Stimulated activated CD4-positive, alpha-beta T cell treated with anti-CD3 and anti-CD28 coated beads, TNF-alpha, amount 100 ng/mL, for 48 hours (primary cell): Measurements from ENCODE around the gene PLEKHD1.

Experiments used
- DNase-seq, 3 donors: peaks; one replicate each; pipeline ENCODE4 v3.0.0-alpha.2; 2020; ENCODE audit warnings: low read depth in 3 of 3

The PLEKHD1 gene

GRCh38 chr14:69518289-69519101 lies 34.0 kb downstream of the PLEKHD1 start:
- no peak for DNase-seq

GRCh38 chr14:69519204-69520100 lies 34.9 kb downstream of the PLEKHD1 start:
- DNase-seq, result no peak

GRCh38 chr14:69522026-69522425 lies 37.5 kb downstream of the PLEKHD1 start:
- no peak for DNase-seq

DNA sequence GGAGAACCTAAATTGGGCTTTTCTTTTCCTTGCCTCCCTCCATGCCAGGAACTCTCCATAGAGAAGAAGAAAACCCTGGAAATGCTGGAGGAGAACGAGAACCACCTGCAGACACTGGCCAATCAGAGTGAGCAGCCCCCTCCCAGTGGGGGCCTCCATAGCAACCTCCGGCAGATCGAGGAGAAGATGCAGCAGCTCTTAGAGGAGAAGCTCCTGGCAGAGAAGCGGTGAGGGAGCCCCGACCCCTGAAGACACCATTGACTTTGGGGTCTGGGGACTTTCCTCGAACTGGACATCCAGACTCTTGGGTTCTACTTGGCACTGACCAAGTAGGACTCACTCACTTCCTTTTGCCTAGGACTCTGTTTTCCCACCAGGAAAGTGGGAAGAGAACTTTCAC lies 41.4 kb downstream of the PLEKHD1 start:
- no peak for DNase-seq

- no peak for DNase-seq
Measured at GRCh38 chr14:69527635-69528034, 43.1 kb downstream of the PLEKHD1 start.

- no peak for DNase-seq
Measured at GRCh38 chr14:69528143-69528542, 43.6 kb downstream of the PLEKHD1 start.

DNA sequence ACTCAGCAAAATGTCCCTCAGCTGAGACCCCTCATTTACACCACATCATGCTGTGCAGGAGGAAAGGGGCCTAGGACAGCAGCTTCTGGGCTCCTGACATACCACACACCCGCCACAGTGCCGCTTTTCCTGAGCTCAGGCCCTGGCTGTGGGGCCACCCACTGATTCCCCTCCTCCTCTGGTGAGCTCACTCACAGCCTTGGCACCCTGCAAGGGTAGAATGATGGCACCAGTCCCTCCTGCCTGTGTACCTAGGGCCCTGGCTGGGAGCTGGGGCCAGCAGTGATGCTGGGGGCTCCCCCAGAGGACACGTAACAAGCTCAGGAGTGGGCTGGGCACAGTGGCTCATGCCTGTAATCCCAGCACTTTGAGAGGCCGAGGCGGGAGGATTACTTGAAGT lies 44.4 kb downstream of the PLEKHD1 start:
- no peak for DNase-seq

DNA sequence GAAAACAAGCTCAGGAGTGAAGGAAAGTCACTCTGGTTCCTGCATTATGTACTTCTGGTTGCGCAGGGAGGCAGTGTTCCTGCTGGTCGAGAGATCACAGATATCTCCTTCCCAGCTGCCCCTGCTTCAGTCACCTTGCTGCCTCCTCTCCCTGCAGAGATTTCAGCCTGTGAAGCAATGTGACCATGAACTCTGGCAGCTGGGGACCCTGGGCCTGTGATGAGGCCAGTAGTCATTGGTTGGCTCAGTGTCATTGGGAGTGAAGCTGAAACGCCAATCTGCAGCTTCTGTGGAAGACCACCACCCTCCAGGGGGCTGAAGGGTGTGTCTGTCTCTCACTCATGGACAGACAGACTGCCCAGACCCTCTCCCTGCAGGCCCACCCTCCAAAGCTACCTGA lies 45.0 kb downstream of the PLEKHD1 start:
- DNase-seq, result no peak

DNA sequence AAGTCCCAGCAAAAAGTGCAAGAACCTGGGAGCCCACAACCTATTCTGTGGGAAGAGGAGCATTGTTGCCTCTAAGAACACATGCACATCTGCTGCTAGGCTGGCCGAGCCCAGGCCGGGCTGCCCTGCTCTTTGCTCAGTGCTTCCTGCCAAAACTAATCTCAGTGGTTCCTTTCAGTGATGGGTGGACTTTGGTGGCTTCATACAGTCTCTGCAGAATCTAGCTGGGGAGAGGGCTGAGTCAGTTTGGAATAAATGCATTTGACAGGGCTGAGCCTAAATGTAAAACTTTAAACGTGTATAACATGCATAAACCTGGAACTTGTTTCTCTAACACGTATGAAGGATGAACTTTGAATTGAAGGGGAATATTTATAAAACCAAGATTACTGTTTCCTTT lies 45.6 kb downstream of the PLEKHD1 start:
- no peak for DNase-seq

DNA sequence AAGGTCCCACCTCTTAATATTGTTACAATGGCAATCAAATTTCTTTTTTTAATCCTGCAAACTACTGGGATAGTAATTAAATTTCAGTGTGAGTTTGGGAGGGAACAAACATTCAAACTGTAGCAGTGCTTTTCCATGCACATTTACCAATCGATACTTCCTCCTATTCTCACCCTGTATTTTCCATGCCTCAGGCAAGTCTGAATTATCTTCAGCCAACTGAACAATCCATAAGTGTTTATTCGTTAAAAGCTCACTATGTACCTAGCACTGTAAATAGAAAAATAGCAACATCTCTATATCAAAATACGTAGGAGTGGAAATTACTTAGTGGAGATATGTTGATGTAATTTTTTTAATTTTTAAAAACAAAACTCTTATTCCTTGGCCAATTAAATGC lies 46.6 kb downstream of the PLEKHD1 start:
- no peak for DNase-seq

DNA sequence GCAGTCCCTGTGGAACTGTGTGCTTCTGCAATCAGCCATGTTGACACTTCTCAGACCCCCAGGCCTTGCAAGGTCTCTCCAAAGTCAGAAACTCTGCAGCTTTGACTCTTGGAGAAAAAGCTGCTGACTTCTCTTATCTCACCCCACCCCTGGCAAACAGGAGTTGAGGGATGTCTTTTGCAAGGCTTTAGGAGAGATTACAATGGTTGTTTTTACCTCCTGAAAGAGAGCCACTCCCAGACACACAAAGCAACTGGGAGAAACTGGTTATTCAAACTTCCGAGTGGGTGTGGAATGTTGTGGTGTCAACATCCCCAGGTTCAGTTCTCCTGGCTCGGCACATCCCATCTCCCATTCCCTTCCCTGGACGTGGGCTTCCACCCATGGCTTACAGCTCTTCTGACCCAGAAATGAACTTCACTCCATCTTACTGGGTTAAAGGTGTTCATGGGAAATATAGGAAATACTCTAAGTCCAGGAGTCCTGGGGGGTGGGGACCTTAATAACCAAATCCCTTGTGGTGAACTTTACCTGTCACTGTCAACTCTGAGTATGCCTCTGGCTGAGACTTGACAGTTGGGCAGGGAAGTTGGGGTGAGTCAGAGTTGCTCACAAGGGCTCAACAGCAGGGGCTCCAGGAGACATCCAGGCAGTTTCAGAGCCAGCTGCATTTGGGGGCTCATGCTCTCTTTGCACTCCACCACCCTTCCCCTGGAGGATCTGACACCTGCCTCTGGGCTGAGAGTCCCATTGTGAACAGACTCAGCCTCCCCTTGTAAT lies 48.2 kb downstream of the PLEKHD1 start:
- DNase-seq, result no peak

DNA sequence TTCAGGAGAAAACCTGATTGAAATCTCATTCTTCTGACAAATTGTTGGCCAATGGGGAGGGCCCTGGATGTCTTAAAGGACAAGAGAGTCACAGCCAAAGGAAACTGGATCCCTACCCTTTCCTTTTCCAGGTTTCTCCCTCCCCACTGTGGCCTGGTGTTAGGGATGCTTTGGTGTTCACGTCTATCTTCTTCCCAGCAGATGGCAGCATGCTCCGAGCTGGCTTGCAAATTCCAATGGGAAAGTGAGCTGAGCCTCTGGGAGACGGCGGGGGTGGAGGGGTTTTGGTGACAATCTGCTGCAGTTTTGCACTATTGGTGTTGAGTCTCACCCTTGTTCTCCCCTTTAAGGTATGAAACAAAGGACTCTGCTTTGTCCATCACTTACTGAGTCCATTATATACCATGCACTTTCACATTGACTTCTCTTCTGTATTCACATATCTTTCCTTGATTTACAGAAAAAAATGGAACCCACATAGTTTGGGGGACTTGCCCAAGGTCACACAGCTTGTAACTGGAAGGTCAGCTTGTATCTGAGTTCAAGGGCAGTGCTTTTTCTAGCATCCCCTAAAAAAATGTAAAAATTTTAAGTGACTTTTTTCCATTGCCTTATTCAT lies 50.8 kb downstream of the PLEKHD1 start:
- DNase-seq, result no peak

GRCh38 chr14:69536971-69537370 lies 52.4 kb downstream of the PLEKHD1 start:
- no peak for DNase-seq

DNA sequence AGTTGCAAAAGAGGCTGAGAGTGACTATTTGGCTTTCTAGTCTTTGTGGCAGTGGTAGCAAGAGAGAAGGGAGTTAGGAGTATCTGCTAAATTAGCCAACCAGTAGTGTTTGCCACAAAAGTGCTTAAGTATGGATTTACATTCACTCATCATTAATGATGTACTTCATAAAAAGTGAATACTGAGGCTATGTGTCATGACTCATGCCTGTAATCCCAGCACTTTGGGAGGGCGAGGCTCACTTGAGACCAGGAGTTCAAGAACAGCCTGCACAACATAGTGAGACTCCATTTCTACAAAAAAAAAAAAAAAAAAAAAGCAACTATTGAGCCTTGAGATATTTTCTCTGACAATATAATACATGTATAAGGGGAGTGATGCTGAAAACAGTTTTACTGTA lies 53.4 kb downstream of the PLEKHD1 start:
- DNase-seq, result no peak

- DNase-seq, result no peak
Measured at GRCh38 chr14:69538766-69539165, 54.2 kb downstream of the PLEKHD1 start.

DNA sequence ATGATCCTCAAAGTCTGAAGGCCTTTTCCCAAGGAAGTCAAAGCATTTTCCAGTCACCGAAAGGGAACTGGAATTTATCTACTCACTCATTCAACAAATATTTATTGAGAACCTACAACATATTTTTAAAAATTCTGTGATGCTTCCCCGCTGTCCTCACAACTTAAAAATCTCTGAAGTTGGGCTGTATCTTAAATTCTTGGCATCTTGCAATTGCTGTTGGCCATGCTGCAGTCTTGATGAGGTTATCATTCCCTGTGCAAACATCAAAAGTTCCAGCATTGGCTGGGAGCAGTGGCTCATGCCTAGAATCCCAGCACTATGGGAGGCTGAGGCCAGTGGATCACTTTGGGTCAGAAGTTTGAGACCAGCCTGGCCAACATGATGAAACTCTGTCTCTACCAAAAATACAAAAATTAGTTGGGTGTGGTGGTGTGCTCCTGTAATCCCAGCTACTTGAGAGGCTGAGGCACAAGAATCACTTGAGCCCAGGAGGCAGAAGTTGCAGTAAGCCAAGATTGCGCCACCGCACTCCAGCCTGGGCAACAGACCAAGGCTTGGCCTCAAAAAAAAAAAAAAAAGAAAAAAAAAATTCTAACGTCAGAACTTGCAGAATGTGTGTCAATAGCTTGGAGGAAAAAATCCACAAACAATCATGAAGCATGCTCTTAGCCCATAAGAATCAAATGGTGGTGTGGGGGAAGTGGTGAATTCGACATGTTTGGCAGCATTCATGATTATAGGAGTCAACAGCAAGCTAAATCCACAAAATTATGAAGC lies 55.3 kb downstream of the PLEKHD1 start:
- DNase-seq, result no peak

DNA sequence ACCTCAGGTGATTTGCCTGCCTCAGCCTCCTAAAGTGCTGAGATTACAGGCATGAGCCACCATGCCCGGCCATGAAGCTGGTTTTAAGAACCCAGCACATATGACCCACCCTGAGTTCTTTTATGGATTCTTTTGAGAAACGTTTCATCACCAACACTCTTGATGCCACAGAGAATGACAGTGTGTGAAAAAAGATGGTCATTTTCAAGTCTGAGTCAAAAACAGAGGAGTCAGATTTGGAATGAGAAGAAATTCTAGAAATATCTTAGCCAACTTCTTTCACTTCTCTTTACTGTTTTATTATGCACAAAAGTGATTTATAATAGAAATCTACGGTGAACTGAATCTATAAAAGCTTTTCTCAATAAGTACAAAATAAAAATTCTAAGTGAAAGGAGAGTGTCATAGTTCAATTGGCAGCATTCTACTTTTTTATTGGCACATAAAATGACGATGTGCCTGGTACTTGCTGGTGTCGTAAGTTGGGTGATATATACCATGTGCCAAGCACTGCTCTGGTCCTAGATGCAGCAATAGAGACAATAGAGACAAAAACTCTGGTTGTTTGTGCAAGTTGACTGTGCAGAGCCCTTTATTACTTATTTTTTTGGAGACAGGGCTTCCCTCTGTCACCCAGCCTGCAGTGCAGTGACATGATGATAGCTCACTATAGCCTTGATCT lies 56.3 kb downstream of the PLEKHD1 start:
- DNase-seq, result no peak

- DNase-seq, result no peak
Measured at GRCh38 chr14:69542311-69542710, 57.8 kb downstream of the PLEKHD1 start.

- DNase-seq, result peak in 2 of 3 donors; percentile 1 to 16
Measured at GRCh38 chr14:69543341-69544115, 59.0 kb downstream of the PLEKHD1 start.
